ENCODE measurements around the gene PCK1.

DNA sequence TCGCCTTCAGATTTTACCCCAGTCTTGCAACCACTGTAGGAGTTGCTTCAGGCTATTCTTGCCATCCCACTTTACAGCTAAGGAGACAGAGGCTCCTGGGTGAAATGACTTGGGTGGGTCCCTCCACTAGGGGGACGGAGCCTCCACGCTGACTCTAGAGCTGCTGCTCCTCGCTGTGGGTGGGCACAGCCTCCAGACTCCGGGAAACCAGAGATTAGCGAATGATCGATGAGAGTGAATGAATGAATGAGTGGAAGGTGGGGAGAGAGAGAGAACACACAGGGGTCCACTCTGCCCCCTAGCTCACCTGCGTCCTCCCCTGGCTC, 48.9 kb downstream of the PCK1 start:
- TF ChIP-seq ELF1 (IDR thresholded peaks at IDR 0.05; ENCODE audit: borderline replicate concordance, low read depth) (no peak), JUND (IDR thresholded peaks at IDR 0.05) (no peak)

Measured in HCT116 (cell line).